AG08396 (cell line): ENCODE data around the gene PRSS8.
"Not testable (repeated sequence)": the region's sequence is repeated elsewhere in the genome, so short reads cannot be mapped to it uniquely, and the experiment has no call there.

Experiments used
- DNase-seq: peaks from one replicate; pipeline ENCODE4 v3.0.0; 2012; ENCODE audit warnings: low spot score, mixed read lengths

The PRSS8 gene

DNA sequence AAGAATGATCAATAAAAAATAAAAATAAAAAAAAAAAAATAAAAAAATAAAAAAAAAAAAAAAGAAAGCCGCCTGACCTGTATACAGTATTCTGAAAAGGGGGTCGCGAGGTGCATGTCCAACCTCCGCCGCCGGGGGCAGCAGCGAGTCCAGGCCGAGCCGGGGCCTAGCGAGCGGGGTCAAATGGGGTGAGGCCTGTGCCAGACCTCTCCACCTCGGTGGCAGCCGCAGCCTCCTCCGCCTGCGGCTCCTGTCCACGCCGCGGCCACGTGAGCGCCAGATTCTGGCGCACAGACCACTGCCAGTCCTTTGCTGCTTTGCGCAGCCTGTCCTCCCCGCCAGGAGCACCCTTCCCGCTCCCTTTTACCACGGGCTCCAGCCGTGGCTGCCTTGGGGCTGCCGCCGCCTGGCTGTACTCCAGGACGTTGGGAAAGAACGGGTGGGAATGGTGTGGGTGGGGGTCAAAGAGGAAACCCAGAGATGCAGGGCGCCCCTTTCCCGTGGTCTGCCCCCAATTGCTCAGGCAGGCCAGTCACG is 29.8 kb downstream of the PRSS8 start:
- peak; percentile 86 for DNase-seq

DNA sequence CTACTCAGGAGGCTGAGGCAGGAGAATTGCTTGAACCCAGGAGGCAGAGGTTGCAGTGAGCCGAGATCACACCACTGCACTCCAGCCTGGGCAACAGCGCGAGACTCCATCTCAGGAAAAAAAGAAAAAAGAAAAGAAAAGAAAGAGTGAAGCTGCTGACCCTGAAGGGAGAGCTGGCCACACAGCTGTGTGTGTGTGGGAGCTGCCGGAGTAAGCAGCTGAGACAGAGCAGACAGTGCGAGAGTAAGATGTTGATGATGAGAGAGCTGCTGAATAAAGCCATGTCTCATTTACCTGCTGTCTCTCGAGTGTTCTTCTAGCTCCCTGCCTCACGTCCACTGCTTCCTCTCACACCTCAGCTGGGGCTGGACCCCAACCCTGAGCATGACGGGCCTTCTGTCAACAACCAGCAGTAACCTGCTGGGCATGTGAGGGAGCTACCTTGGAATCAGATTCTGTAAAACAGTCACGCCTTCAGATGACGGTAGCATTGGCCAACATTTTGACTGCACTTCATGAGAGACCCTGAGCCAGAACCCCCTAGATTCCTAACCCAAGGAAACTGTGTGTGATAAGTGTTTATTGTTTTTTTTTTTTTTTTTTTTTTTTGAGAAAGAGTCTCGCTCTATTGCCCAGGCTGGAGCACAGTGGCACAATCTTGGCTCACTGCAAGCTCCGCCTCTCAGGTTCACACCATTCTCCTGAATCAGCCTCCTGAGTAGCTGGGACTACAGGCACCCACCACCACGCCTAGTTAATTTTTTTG is 34.5 kb downstream of the PRSS8 start:
- DNase-seq, result not testable (repeated sequence)

DNA sequence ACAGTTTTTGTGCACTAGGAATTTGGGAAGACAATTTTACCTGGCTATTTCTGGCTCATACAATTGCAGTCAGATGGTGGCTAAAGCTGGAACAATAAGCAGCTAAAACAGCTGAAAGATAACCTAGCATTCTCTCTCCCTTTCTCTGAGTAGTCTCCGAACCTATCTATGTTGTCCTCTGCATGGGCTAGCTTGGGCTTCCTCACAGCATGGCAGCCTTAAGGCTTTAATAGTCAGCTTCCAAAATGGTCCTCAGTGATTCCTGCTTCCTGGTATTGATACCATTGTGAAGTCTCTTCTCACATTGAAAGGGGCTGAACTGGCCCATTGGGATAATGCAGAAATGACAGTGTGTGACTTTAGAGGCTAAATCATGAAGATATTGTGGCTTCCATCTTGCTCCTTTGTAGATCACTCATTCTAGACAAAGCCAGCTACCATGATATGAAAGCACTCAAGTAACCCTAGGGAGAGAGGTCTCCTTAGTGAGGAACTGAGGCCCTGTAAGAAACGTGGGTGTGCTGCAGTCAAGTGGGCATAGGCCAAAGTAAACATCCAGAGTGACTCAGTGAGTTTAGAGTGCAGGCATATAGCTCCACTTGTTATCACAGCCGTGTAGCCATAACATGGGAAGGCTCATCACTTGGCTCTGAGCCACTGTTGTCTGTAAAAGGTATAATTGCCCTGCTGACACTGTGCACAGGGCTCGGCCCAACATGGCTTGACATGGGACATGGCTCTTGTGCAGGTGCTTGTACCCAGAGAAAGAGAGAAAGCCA is 35.5 kb downstream of the PRSS8 start:
- no peak for DNase-seq

DNA sequence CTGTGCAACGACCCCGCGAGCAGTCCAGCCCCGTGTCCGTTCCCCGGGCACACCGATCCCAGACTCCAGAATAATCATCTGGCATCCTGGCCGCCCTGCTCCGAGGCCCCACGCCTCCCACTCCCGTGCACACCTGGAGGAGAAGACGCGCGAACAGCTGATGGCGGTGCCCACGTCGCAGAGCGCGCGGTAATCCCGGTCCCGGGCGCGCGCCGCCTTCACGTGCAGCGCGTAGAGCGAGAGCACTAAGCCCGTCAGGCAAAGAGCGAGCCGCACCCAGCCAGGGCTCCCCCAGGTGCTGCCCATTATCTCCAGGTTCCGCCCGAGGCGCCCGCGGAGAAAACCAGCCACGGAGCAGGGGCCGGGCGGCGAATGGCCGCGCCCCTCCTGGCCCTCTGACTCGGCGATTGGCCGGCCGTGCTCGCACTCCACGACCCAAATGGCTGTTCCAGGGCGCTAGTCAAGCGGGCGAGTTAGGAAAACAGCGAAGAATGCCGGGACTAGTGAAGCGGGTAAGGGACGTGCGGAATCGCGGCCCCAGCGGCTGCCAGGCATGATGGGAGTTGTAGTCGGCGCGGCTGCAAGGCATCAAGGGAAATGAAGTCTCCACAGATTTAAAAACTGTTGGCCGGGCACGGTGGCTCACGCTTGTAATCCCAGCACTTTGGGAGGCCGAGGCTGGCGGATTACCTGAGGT is 41.0 kb downstream of the PRSS8 start, which contains the start of gene VKORC1:
Gene VKORC1 (minus strand): TSS at position 374 of the 697 bp plus-strand sequence. CDS start 68 bp downstream, at position 306.
- DNase-seq, result peak; percentile 97

DNA sequence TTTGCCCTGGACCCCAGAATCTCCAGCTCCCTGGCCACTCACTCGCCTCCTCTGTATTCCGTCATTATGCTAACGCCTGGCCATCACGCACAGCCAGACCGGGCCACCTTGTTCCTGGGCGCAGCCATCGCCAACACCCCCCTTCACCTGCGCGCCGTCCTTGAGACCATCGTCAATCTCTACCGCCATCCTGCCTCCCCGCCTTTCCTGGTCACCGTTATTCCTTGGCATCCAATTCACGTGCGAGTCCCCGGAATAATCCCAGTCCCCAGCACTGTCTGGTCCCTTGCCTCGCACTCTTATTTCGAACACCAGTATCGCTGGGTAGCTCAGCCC is 41.5 kb downstream of the PRSS8 start:
- DNase-seq, result no peak

DNA sequence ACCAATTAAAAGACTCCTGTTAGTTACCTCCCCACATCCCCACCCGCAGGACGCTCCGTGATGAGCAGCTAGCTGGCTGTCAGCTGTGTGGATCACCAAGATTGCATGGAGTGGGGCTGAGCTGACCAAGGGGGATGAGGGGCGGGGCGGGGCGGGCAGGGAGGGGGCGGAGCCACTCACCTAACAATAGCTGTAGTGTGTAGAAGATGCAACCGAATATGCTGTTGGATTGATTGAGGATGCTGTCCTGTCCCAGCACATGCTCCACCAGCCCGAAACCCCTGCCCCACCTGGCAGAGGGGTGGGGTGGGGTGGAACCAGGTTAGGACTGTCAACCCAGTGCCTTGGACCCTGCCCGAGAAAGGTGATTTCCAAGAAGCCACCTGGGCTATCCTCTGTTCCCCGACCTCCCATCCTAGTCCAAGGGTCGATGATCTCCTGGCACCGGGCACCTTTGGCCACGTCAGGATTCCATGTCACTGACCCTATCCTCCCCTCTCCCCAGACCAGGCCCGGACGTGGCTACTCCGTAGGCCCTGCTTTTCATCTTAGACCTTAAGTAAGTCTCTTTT is 42.3 kb downstream of the PRSS8 start:
- no peak for DNase-seq

DNA sequence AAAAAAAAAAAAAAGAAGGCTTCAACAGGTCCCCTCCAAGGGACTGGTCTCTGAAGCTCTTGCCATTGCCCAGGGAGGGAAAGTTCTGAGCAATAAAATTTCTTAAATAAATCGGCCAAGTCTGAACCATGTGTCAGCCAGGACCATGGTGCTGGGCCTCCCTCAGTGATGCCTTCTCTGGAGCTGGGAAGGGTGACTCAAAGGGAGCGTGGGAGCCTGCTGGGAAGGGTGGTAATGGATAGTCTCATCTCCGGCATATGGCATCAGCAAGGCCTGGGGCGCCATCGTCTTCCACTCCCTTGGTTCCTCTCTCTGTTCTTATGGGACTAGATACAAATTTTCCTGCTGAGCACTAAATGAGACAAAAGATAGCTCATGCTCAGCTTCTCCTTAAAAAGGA is 43.2 kb downstream of the PRSS8 start:
- DNase-seq, result no peak

DNA sequence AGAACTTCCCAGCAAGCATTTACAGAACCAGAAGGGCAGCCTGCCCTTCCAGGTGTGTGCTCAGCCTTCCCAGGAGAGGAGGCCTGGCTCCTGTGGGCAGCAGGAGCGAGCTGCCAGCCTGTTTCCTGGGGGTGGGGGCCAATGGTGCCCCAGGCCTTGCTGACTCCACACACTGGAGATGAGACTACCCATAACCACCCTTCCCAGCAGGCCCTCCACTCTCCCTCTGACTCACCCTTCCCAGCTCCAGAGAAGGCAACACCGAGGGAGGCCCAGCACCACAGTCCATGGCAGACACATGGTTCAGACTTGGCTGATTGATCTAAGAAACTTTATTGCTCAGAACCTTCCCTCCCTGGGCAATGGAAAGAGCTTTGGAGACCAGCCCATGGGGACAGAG is 45.0 kb downstream of the PRSS8 start:
- no peak for DNase-seq

DNA sequence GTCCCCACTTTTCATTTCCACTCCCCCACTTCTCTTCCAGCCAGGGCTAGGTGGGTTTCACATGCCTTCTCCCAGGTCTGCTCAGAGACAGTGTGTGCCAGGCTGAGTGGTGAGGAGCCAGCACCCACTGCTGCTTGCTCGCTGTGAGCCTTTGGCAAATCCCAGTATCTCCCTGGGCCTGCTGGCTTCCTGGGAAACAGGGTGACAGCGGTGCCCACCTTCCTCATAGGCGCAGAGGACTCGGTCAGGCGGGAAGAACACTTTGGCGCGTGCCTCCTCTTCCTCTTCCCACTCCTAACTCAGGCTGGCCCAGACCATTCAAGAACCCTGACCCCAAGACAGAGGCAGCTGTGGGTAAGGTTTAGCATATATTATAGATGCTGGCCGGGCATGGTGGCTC is 46.3 kb downstream of the PRSS8 start:
- DNase-seq, result no peak

DNA sequence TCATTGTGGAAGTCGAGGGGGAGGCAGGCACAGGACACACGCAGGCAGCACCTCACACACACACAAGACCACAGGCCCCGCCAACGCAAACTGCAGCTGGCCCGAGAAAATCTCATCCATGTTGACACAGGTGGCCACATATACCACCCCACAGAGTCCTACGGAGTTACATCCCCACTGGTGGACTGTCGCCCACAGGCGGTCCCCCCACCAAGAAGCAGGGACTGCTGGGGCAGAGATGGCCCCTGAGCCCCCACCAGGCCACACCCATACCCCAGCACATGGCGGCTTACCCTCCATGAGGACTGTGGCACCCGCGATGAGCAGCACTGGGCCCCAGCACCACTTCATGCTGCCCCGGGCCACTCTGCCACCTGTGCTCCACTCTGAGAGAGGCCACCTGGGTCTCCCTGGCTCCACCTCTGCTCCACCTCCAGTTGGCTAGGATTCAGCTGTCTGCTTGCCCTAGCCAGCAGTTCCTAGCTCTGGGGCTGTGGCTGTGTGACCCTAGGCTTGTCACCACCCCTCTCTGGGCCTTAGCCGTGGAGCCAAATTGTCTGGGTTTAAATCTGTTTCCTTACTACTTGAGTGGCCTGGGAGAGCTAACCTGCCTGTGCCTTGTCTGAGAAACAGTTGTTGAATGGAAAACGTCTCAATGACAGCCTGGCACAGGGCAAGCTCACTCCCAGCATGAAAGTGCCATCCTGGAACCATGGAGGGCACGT is 46.9 kb downstream of the PRSS8 start, which contains the start of gene PRSS53:
Gene PRSS53 (minus strand): TSS at position 485 of the 725 bp plus-strand sequence. CDS start 134 bp downstream, at position 351.
- no peak for DNase-seq

DNA sequence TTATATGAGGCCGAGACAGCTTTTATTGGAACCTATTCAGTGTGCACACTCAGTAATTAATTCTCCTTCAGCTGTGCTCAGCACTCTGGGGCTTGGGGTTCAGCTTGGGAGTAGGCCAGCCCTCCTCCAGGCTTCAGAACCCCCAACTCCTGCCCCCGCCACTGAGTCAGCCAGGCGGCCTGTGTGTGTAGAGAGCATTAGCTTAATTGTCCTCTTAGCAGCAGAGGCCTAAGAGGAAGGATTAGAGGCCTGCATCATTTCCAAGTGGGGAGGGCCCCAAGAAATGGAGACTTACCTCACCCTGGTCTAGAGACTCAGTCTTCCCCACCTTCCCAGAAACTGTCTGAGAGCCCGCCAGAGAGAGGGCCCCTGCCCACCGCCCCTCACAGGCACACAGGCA is 47.6 kb downstream of the PRSS8 start:
- no peak for DNase-seq

DNA sequence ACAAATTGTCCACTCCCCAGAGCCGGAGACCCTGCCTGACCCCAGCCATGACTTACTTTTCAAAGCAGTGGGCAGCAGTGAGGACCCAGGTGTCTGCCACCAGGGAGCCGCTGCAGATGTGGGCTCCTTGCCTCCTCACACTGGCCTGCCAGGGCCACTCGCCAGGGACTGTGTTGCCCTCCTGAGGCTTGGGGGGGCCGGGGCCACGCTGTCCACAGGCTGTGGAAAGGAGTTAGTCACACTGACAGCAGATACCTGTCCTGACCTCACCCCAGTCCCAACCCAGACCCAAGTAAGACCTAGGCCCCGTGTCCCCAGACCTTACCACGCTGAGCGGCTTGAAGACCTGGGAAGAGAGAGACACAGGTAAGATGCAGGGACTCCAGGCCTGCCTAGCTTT is 48.0 kb downstream of the PRSS8 start:
- DNase-seq, result no peak

DNA sequence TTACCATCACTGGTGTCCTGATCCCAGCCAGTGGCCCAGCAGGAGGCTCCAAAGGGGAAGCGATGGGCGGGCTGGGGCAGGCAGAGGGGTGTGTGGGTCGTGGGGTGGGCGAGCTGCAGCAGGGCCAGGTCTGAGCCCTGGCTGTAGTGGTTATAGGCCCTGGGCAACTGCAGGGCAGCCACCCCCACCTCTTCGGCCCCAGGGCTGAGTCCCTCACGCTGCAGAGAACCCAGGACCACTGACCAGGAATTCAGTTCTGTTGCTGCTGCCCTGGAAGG is 49.0 kb downstream of the PRSS8 start:
- DNase-seq, result no peak

DNA sequence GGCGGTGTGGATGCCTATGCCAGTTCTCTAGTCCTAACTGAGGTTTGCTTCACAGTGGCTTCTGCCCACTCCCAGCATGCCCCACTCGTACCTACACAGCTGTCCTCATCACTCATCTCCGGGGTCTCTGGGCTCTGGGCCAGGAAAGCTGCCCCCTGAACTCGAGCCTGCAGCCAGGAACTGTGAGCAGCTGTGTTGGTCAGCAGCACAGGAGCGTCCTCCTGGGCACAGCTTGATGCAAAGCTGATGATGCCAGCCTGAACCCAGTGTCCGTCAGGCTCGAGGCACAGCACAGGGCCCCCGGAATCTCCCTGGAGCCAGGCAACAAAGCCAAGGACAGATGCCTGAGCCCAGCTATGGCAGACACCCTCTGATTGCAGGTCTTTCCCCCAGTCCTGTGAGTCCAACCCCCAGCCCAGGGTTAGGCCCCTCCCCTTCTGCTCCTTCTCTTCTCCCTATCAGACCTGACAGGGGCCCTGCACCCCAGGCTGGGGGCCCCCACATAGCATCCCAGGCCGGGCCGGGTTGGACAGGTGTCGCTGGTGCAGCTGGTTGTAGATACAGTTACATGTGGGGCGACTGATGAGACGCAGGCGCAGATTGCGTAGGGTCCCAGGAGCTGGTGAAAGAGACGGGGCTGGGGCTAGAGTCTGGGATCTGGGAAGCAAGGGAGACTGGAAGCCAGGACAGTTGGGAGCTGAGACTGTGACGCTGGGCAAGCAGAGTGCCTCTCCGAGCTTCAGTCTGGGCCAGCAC is 49.5 kb downstream of the PRSS8 start:
- DNase-seq, result no peak

DNA sequence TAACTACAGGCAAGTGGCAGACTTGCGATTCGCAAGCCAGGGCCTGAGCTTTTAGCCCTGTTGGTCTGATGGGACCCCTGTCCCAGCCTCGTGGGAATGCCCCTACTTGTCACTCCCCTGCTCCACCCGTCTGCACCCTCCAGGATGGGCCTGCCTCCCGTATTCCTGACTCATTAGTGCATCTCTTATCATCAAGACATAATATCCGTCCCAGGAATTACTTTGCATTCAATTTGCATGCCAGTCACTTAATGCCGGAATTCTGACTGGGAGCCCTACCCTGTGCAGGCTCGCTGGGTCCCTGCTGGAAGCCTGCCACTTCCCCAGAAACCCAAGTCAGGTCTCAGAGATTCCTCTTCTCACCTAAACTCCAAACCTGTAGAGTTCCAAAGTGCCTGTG is 50.1 kb downstream of the PRSS8 start:
- DNase-seq, result no peak

DNA sequence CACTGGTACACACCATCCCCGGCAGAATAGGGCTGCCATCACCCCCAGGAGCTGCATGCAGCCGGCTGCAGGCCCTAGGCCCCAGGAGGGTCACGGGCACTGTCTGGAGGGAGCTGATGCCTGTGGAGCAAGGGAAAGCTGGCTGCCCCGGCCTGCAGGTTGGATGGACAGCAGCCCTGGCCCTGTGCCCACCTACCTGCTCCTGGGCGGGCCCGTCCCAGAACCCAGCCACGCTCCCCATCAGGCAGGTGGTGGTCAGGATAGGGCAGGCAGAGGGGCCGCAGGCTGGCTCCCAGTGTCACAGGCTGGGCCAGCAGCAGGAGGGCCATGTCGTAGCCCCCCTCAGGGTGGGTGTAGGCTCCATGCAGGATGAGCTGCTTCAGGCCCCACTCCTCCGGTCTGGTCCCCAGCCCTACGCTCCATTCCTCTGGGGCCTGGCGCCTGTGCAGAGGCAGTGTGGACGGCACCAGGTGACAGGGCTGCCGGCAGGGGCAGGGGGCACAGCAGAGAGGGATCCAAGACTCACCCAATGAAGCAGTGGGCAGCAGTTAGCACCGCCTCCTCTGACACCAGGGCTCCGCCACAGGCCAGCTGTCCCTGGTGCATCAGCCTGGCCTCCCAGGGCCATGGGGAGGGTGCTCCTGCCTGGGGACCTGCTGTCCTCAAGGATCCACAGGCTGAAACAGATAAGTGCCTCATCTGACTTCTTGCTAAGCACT is 50.8 kb downstream of the PRSS8 start:
- no peak for DNase-seq

DNA sequence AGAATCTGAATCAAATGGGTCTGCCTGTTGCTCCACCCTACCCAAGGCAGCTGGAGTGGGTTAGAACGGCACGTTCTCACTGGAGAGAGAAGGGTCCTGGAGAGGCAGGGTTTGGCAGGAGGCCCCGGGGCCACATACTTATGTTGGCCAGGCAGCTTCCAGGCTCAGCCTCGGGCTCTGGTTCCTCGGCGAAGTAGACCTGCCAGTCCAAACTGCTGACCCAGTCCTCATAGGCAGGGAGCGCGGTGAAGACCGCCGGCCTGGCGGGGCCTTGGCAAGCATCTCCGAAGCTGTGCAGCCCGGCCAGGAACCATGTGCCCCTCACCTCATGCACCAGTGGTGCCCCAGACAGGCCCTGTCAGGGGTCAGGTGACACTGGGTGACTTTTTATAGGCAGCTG is 51.5 kb downstream of the PRSS8 start:
- DNase-seq, result no peak

DNA sequence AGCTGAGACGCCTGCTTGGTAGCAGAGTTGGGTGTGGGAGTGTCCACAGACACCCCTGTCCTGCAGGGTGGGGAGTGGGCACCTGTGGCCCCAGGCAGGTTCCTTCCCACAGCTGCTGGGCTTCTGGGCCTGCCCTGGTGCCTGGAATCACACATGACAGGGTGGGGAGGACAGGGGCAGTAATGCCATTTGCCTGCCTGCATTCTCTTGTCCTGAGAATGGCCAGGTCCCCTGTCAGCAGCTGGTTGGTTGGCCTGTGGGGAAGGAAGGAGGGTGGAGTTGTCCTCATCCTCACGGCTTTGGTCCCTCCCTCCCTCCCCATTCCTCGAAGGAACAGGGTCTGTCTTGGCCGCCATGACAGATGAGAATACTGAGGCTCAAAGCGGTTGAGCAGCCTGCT is 52.0 kb downstream of the PRSS8 start:
- DNase-seq, result no peak

DNA sequence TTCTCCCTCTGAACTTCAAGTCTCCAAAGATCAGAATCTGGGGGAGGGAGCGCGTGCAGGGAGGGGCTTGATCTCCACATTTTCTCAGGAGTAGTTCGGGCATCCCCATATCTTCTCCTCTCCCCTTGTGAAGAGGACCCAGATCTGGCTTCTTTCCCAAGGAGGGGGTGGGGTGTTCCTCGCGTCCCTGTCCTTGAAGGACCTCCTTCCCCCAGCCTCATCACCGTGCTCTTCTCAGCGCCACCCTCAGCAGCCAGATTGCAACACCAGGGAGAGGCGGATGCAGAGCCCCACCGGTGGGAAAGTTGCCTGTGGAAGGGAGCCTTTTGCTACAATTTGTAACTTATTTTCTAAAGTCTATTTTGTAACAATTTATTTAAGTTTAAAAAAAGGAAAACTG is 52.4 kb downstream of the PRSS8 start:
- no peak for DNase-seq

DNA sequence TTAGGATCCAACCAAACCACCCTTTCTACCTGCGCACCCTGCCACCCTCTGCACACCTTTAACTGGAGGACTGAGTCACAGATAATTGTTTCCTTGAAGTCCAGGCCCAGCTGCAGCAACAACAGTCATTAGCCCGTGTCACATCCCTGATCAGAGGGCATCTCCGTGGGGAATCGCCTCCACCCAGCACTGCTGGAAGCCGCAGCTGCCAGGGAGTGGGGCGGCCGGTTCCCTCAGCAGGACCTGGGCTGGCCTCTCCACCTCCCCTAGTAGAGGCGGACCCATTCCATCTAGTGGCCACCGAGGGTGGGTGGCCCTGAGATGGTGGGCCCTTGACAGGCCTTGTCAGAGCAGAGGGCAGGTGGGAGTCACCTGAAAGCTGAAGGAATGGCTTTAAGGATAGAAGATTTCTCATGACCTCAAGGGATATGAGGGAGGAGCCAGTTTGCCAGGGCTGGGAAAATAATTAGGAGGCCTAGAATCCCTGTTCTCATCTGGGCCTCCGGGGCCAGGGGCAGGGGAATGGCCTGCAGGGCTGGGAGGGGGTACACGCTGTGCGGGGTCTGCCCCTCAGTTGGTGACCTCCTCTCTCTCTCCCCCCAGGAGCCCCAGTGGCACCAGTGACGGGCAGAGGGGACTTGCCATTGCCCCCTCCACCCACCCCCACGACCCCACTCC is 53.0 kb downstream of the PRSS8 start:
- no peak for DNase-seq
